LNCaP clone FGC (cell line): ENCODE data around the gene ARHGEF40.

Experiments used
- DNase-seq: peaks from one replicate; pipeline ENCODE4 v3.0.0-alpha.2; 2011; ENCODE audit warnings: low read depth
- H3K4me3 ChIP-seq: 2 replicates; pipeline ENCODE4 v1.5.1; 2011; ENCODE audit warnings: mild to moderate bottlenecking, low read depth, low read length, control low read depth
- TF ChIP-seq, protein P1 (sequence below): IDR thresholded peaks from 2 replicates; pipeline ENCODE4 v1.5.1; 2012; ENCODE audit warnings: mild to moderate bottlenecking; ENCODE audit not compliant: control insufficient read depth, insufficient read depth; ENCODE audit errors: extremely low read depth

ARHGEF40 gene

DNA sequence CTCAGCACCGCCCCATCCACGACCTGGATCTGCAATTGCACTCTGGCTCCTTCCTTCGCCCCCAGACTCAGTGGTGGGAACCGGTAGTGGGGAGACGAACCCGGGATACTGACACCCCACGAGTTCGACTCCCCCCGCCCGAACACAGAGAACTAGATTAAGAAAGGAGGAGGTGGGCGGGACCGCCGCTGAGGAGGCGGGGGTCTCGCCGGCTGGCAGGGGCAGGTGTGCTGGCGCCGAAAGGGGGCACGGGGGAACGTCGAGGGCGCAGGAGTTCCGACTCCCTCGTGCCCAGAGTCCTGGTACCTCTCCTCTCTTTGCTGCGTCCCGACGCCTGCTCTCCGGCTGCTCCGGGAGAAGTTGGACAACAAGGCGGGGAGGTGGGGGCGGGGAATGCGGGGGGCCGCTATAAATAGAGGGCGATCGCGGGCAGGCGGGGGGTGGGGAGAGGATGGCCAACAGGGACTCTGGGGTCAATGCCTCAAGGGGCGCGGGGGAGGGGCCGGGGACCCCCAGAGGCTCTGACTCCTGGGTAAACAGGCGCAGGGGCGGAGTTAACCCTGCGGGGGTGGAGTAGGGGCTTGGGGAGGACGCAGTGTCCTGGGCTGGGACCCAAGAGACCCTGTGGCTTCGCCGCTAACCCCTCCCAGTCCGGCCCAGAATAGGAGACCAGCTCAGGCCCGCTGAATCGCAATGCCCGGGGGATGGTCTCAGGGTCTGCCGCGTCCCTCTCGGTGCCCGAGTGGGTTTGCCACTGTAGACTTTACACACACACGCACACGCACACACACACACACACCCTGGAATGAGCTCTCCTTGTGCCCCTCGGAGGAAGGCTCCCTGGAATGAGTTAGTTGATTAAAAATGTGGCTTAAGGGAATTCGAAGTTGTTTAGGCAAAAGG lies 44.5 kb upstream of the ARHGEF40 start:
- no peak for DNase-seq
- H3K4me3 ChIP-seq: peak overlapping the region; percentile 84
- TF ChIP-seq, protein P1, sequence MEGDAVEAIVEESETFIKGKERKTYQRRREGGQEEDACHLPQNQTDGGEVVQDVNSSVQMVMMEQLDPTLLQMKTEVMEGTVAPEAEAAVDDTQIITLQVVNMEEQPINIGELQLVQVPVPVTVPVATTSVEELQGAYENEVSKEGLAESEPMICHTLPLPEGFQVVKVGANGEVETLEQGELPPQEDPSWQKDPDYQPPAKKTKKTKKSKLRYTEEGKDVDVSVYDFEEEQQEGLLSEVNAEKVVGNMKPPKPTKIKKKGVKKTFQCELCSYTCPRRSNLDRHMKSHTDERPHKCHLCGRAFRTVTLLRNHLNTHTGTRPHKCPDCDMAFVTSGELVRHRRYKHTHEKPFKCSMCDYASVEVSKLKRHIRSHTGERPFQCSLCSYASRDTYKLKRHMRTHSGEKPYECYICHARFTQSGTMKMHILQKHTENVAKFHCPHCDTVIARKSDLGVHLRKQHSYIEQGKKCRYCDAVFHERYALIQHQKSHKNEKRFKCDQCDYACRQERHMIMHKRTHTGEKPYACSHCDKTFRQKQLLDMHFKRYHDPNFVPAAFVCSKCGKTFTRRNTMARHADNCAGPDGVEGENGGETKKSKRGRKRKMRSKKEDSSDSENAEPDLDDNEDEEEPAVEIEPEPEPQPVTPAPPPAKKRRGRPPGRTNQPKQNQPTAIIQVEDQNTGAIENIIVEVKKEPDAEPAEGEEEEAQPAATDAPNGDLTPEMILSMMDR: no peak

DNA sequence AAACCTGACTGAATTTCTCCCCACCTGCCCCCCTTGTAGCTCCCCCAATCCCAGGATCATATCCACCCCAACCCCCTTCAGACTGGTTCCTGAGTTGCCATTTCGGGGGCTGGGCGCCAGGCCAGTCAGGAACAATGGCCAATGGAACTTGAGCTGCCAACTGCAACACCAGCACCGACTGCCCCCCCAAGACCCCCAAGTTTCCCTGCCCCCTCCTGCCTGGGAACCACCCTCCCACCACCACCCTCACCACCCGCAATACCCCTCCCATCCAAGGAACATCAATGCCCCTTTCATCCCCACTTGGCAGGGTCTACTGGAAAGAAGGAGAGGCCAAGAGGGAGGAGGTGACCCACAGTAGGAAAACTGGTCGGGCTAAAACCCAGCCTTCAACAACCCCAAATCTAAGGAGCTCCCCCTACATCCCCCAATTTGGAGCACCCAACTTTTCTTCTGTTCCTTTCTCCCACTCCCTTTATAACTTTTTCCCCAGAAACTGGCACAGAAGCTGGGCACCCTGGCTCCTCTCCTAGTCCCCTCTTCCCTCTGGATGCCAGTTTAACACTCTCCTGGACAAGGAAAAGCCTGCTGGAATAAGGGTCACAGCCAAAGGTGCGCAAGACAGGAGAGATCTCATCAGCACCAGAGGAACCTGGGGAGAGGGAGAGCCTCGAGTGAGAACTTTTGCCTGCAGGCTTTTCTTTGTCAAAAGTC lies 43.7 kb upstream of the ARHGEF40 start:
- H3K4me3 ChIP-seq: no peak overlapping the region
- DNase-seq: no peak
- TF ChIP-seq, protein P1: no peak

DNA sequence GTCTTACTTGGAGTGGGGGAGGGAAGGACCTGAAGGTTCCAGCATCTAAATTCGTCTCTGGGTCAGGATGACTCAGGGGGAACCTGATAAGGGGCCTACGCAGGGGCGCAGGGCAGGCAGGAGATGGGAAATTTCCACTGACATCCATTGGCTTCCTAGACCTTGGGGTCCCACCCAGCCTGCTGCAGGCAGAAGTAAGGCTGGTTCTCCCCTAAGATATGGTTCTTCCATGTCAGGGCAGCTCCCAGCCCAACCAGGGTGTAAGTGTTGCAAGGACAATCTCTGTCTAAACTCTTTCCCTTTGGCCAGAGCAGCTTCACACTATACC lies 43.2 kb upstream of the ARHGEF40 start:
- no peak for DNase-seq
- H3K4me3 ChIP-seq: no peak overlapping the region
- TF ChIP-seq, protein P1: no peak

DNA sequence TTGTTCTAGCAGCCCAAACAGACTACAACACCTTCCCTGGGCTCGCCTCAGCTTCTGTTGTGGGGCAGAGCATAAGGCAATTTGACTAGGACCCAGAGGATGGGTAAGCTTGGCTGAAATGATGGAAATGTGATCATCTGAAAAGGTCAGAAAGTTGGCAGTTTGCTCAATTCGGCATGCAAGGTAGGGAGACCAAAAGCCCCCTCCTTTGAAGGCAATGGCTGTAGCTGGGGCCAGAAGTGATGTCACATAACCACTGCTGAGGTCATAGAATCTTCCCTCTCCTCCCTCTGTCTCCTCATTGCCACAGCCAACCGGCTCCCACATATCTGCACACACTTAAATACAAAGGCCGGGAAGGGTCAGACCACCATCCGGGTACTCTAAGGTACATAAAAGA lies 40.2 kb upstream of the ARHGEF40 start, which contains the start of gene TPPP2:
TPPP2 (plus strand) TSS at position 301 of the 400 bp plus-strand sequence. CDS start 365 bp downstream, outside the sequence.
- TF ChIP-seq, protein P1: no peak
- DNase-seq: no peak
- H3K4me3 ChIP-seq: no peak within 1 kb of the TSS

DNA sequence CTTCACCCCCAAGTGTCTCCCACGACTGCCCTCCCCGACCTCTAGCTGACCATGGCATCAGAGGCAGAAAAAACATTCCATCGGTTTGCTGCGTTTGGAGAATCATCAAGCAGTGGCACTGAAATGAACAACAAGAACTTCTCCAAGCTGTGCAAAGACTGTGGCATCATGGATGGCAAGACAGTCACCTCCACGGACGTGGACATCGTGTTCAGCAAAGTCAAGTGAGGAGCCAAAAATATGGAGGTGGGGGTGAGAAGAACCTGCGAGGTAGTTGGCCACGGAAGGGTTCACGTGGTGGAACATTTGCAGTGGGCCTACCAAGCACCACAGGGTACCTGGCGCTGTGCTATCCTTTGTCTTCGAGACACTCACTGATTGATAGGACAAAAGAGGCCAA lies 39.6 kb upstream of the ARHGEF40 start:
- no peak for DNase-seq
- H3K4me3 ChIP-seq: no peak overlapping the region
- TF ChIP-seq, protein P1: no peak

DNA sequence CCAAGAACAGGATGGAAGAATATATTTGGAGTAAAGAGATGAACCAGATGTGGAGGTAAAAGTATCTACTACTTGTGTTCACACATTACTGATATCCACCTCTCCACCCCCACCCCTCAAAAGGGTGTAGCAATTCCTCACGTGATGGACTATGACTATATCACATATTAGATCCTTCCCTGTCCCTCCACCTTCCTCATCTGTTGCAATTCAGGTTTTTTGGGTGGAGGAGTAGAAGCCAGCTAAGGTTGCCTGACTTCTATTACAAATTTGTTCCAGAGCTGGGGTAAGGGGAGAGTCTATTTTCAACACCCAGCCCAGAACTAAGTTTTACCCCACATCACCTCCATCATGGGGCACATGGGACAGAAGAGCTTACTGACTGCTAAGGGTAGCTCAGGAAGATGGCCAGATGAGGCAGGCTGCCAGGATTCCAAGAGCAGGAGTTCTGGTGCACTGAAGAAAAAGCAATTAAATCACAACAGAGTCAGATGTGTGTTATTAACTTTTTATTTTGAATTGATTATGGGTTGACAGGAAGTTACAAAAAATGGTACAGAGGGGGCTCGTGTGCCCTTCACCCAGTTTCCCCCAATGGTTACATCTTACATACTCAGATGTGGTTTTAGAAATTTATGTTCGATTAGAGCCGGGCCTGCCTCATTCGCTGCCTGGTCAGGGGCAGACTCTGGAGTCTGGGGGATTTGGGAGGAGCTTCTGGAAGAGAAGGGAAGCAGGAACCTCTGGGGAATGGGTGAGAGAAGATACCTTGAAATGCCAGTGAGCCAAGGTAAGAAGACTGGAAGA lies 37.6 kb upstream of the ARHGEF40 start:
- TF ChIP-seq, protein P1: no peak
- no peak overlapping the region for H3K4me3 ChIP-seq
- DNase-seq: no peak
